ENCODE results near the gene RNF150. TPM values are rescaled to one million over a fixed set of nuclear protein-coding genes. Genes with fewer than 3 reads are reported as not detected.

Gene RNF150
- total RNA-seq, 1 donor from 2014 or later: 5.8 TPM

- H3K4me1 Mint-ChIP-seq (ENCODE audit: unreplicated experiment): peaks cover 5% of the 10 kb centered on the region
- no peaks in the 10 kb centered on the region for H3K36me3 Mint-ChIP-seq (ENCODE audit: low read depth, unreplicated experiment)
- no peaks in the 10 kb centered on the region for H3K9me3 Mint-ChIP-seq (ENCODE audit: unreplicated experiment)
- no peaks in the 10 kb centered on the region for H3K27me3 Mint-ChIP-seq (ENCODE audit: unreplicated experiment)
- no peak overlapping the region for H3K4me3 Mint-ChIP-seq (ENCODE audit: unreplicated experiment)
- no peak for TF ChIP-seq CTCF (IDR thresholded peaks at IDR 0.05; ENCODE audit: unreplicated experiment)
- DNase-seq (ENCODE audit: low spot score): no peak
- no peak overlapping the region for H3K27ac Mint-ChIP-seq (ENCODE audit: unreplicated experiment)
Observed at GRCh38 chr4:141023051-141023450, 110.2 kb downstream of the RNF150 start.

GRCh38 chr4:141022111-141022695 lies 111.1 kb downstream of the RNF150 start:
- no peak for DNase-seq (ENCODE audit: low spot score)
- H3K27me3 Mint-ChIP-seq (ENCODE audit: unreplicated experiment): no peaks in the 10 kb centered on the region
- H3K27ac Mint-ChIP-seq (ENCODE audit: unreplicated experiment): no peak overlapping the region
- H3K9me3 Mint-ChIP-seq (ENCODE audit: unreplicated experiment): no peaks in the 10 kb centered on the region
- H3K36me3 Mint-ChIP-seq (ENCODE audit: low read depth, unreplicated experiment): no peaks in the 10 kb centered on the region
- no peak overlapping the region for H3K4me3 Mint-ChIP-seq (ENCODE audit: unreplicated experiment)
- H3K4me1 Mint-ChIP-seq (ENCODE audit: unreplicated experiment): peaks cover 5% of the 10 kb centered on the region
- no peak for TF ChIP-seq CTCF (IDR thresholded peaks at IDR 0.05; ENCODE audit: unreplicated experiment)

GRCh38 chr4:141021397-141022110 lies 111.7 kb downstream of the RNF150 start:
- no peaks in the 10 kb centered on the region for H3K36me3 Mint-ChIP-seq (ENCODE audit: low read depth, unreplicated experiment)
- DNase-seq (ENCODE audit: low spot score): no peak
- H3K27ac Mint-ChIP-seq (ENCODE audit: unreplicated experiment): no peak overlapping the region
- peaks cover 5% of the 10 kb centered on the region for H3K4me1 Mint-ChIP-seq (ENCODE audit: unreplicated experiment)
- no peak overlapping the region for H3K4me3 Mint-ChIP-seq (ENCODE audit: unreplicated experiment)
- TF ChIP-seq CTCF (IDR thresholded peaks at IDR 0.05; ENCODE audit: unreplicated experiment): no peak
- H3K27me3 Mint-ChIP-seq (ENCODE audit: unreplicated experiment): no peaks in the 10 kb centered on the region
- no peaks in the 10 kb centered on the region for H3K9me3 Mint-ChIP-seq (ENCODE audit: unreplicated experiment)

- Mint-ChIP-seq H3K9me3 (ENCODE audit: unreplicated experiment) (no peaks in the 10 kb centered on the region), H3K36me3 (ENCODE audit: low read depth, unreplicated experiment) (no peaks in the 10 kb centered on the region), H3K4me3 (ENCODE audit: unreplicated experiment) (no peak overlapping the region), H3K27me3 (ENCODE audit: unreplicated experiment) (no peaks in the 10 kb centered on the region), H3K27ac (ENCODE audit: unreplicated experiment) (no peak overlapping the region), H3K4me1 (ENCODE audit: unreplicated experiment) (peaks cover 5% of the 10 kb centered on the region)
- TF ChIP-seq CTCF (IDR thresholded peaks at IDR 0.05; ENCODE audit: unreplicated experiment): no peak
- no peak for DNase-seq (ENCODE audit: low spot score)
Observed at GRCh38 chr4:141020801-141021261, 112.4 kb downstream of the RNF150 start.

GRCh38 chr4:141019768-141020167 lies 113.5 kb downstream of the RNF150 start:
- H3K9me3 Mint-ChIP-seq (ENCODE audit: unreplicated experiment): no peaks in the 10 kb centered on the region
- H3K27me3 Mint-ChIP-seq (ENCODE audit: unreplicated experiment): no peaks in the 10 kb centered on the region
- H3K4me1 Mint-ChIP-seq (ENCODE audit: unreplicated experiment): peaks cover 5% of the 10 kb centered on the region
- H3K27ac Mint-ChIP-seq (ENCODE audit: unreplicated experiment): no peak overlapping the region
- no peak for TF ChIP-seq CTCF (IDR thresholded peaks at IDR 0.05; ENCODE audit: unreplicated experiment)
- no peaks in the 10 kb centered on the region for H3K36me3 Mint-ChIP-seq (ENCODE audit: low read depth, unreplicated experiment)
- no peak for DNase-seq (ENCODE audit: low spot score)
- no peak overlapping the region for H3K4me3 Mint-ChIP-seq (ENCODE audit: unreplicated experiment)
